ENCODE measurements around the gene SPATA2.

DNA sequence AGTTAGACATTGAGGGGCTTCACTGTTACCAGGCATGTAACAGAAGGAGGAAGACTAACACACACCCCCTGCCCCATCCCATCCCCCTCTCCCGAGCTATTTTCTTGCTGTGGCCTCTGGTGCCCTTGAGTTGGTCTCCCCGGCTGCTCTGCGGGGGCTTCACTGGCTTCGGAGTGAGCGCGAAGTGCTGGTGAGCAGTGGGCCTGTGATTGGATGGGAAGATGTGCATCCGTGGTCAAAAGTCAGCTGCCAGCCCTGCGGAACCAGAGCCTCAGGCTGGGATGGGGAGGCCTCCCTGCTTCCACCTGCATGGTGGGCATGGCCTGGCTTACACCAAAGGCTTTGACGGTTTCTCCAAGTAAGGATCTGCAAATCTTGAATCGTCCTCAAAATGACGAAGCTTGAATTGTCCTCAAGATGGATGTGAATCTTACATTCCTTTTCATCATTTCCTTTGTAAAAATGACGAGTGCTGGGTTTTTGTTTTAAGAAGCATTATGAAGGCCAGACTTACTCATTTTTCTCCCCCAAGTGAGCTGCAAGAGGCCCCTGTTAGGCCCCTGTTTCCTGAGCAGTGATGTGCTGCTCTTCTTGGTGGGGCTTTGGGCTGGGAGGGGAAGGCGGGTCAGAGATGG, 23.7 kb downstream of the SPATA2 start:
- TF ChIP-seq, protein P1, sequence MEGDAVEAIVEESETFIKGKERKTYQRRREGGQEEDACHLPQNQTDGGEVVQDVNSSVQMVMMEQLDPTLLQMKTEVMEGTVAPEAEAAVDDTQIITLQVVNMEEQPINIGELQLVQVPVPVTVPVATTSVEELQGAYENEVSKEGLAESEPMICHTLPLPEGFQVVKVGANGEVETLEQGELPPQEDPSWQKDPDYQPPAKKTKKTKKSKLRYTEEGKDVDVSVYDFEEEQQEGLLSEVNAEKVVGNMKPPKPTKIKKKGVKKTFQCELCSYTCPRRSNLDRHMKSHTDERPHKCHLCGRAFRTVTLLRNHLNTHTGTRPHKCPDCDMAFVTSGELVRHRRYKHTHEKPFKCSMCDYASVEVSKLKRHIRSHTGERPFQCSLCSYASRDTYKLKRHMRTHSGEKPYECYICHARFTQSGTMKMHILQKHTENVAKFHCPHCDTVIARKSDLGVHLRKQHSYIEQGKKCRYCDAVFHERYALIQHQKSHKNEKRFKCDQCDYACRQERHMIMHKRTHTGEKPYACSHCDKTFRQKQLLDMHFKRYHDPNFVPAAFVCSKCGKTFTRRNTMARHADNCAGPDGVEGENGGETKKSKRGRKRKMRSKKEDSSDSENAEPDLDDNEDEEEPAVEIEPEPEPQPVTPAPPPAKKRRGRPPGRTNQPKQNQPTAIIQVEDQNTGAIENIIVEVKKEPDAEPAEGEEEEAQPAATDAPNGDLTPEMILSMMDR (IDR thresholded peaks at IDR 0.05; ENCODE audit: low read length): no peak
- no peak for TF ChIP-seq EZH2 (optimal IDR thresholded peaks at IDR 0.05; ENCODE audit: low read depth, low read length)
- no peak for TF ChIP-seq EZH2phosphoT487 (IDR thresholded peaks at IDR 0.05; ENCODE audit: low read length)
